Astrocyte (in vitro differentiated cells and primary cell): ENCODE data around the gene ZNF608.

Source experiments
- EZH2 ChIP-seq: IDR thresholded peaks from 2 replicates; pipeline ENCODE4 v1.6.1; 2012; ENCODE audit warnings: mild to moderate bottlenecking, low read length, inconsistent platforms; ENCODE audit not compliant: insufficient read depth
- TF ChIP-seq, protein P1 (sequence below): IDR thresholded peaks from 2 replicates; pipeline ENCODE4 v1.5.1; 2011; ENCODE audit warnings: low read depth, mild to moderate bottlenecking, inconsistent platforms, low read length, moderate library complexity; ENCODE audit not compliant: insufficient read depth

GRCh38 chr5:124725622-124726258 lies 20.7 kb downstream of the ZNF608 start:
- TF ChIP-seq, protein P1, sequence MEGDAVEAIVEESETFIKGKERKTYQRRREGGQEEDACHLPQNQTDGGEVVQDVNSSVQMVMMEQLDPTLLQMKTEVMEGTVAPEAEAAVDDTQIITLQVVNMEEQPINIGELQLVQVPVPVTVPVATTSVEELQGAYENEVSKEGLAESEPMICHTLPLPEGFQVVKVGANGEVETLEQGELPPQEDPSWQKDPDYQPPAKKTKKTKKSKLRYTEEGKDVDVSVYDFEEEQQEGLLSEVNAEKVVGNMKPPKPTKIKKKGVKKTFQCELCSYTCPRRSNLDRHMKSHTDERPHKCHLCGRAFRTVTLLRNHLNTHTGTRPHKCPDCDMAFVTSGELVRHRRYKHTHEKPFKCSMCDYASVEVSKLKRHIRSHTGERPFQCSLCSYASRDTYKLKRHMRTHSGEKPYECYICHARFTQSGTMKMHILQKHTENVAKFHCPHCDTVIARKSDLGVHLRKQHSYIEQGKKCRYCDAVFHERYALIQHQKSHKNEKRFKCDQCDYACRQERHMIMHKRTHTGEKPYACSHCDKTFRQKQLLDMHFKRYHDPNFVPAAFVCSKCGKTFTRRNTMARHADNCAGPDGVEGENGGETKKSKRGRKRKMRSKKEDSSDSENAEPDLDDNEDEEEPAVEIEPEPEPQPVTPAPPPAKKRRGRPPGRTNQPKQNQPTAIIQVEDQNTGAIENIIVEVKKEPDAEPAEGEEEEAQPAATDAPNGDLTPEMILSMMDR = no peak
- TF ChIP-seq EZH2 = no peak
